ENCODE results near the gene AFF3.

The AFF3 gene

DNA sequence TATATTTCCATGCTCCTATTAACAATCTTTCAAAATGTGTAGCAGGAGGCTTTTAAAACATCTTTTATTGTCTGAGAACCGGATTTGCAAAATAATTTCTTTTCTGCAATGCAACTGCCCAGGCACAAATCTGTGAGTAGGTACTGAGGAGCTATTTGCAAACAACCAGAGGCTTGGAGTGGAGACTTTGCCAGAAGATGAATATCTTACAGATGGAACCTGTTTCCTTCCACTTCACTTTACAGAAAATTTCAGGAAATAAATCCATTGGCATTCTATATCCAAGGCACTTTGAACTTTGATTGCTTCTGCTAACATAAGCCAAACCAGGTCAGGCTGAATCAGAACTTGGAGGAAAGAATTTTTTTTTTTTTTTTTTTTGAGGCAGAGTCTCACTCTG, 415.2 kb downstream of the AFF3 start:
- no peak for DNase-seq

DNA sequence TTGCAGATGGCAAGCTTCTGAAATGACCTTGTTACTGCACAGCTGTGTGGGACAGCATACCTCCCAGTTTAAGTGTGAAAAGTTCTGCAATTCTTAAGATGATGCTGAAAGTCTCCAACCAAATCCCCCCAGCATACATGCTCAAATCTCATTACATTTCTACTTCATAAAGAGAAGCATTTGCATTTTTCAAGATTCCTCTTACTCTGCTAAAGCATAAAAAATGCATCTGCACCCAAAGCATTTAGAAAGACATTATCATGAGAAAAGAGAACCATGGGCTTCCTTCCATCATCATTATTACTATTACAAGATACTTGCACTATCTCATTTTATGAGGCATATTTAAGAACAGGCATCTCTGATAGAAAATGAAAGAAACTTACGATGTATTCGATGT, 415.7 kb downstream of the AFF3 start:
- no peak for DNase-seq

DNA sequence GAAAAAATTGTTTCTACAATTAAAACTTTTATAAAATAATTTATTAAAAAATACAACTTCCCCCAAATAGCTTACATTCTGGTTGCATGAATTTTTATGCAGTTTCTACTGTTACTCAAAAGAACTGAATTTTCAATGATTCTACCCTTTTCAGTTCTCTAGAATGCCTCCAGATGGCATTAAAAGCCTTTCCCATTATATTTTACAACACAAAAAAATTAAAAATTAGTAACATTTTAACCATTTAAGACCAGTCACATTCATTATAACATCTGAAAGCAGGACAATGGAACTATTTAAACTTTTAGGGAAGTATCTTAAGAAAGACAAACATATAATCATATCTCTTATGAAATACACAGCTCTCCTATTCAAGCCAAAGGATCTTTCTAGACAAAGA, 416.6 kb downstream of the AFF3 start:
- no peak for DNase-seq

DNA sequence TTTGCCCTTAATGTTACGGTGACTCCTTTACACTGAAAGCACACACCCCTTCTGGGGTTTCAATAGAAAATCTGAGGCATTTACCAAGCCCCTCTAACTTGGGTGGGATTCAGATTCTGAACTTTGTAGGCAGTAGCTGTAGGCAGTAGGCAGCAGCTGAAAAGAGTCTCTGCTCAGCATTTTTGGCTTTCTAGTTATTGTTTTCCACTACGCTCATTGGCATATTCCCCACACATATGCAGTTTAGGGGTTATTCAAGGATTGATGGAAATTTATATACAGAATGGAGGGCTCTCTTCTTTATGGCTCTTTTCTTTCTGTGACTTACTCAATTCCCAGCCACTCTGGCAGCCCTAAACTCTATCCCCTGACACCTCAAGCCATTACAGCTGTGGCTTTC, 419.9 kb downstream of the AFF3 start:
- no peak for DNase-seq

DNA sequence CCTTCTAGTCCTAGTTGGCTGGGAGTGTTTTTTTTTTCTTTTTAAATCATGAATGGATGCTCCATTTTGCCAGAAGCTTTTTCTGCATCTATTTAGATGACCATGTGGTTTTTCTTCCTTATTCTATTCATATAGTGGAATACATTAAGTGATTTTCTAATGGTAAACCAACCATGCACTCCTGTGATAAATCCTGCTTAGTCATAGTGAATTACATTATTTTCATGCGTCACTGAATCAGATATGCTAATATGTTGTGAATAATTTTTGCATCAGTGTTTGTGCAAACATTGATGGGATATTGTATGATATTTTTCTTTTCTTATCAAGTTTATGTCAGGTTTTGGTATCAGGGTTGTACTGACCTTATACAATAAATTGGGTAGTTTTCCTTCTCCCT, 423.3 kb downstream of the AFF3 start:
- DNase-seq, result no peak

DNA sequence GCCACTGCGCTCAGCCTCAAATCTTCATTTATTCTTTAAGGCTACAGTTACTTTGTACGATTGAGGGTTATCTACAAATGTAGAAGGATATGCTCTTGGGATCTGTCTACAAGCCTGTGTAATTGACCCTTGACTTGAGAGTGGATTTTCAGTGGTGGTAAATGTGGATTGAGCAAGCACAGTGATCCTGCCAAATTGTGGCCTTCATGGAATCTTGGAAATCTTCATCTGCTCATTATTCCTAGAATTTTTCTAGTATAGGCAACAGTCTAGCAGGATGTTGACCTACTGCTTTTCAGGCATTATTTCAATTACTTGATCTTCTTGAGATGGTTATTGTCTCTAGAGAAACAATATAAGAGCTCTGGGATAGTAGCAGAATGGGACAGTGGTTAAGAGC, 426.4 kb downstream of the AFF3 start:
- DNase-seq, result no peak

DNA sequence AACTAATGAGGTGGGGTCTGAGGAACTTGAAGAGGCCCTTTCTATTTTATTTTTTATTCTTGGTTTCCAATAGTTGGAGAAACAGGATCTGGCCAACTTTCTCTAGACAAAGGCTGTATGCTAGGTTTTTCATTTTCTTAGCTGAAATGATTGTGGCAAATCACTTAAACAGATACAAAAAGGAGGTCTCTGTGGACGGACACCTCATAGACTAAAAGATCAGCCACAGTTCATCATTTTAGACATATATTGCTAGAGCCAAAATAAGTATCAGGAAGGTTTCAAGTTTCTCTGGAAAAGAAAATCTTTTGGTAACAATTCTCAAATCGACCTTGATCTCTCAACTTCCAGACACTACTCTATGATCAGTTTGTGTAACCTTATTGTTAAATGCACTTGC, 428.0 kb downstream of the AFF3 start:
- DNase-seq, result no peak

DNA sequence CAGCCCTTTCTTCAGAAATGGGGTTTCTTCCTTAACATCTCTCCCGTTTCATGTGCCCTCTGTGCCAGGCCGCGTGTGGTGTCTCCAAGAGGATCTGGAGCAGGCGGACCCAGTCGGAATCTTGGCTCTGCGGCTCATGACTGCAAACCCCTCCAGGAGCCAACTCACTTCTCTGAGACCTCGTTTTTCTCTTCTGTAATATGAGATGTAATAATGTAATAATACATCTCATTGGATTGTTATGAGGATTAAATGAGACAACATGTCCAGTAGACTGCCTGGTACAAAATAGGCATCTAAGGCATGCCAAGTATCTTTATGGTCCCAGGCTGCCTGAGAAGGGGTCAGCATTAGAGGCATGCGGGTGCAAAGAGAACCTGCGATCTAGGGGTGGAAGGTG, 431.2 kb downstream of the AFF3 start:
- DNase-seq, result no peak

DNA sequence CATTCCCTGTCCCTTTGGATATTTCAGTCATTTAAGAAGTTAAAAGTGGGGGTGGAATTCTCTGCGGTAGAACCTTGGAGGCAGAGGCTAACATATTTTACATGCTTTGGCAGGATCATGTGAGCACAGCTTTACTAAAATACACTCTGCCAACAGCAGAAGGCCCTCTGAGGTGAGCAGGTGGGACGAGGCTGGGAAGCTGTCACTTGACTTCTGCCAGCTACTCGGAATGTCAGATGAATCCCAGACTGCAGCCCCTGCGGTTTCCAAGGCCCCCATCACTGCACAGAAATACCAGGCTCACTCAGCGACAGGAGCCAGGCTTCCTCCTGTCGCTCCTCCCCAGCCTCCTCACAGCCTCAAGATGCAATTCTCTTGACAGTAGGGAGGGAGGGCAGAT, 431.7 kb downstream of the AFF3 start:
- no peak for DNase-seq

DNA sequence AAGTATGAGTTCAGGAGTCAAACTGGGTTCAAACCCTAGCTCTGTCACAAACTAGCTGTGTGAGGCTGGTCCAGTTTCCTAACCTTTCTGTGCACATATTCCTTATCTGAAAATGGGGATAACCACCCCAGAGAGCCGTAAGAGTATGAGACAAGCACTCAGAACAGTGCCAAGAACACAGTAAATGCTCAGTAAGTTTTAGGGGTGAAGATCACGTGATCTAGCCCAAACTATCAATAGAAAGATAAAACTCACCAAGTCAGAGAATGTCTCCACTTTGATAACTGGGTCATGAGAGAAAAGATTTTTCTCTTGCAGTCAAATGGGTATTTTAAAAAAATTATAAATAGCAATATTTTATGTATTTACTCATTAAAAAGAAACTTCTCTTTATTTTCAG, 433.2 kb downstream of the AFF3 start:
- DNase-seq, result no peak

DNA sequence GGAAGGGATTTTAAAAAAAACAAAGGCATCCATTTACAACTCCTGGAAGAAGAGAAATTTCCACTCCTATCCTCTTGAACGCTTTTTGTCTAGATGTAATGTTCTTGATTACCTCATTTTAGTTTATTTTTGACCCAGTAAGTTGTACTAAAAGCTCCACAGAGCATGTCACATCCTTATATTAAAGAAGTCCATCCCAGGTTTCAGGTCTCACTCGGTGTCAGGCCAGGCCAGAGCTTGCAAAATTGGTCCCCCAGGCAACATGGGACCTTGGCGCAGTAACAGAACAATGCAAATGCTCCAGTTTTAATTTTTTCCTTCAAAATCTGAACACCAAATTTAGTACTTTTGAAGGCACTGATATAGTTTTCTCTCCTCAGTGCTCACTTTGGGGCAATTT, 434.2 kb downstream of the AFF3 start:
- no peak for DNase-seq

DNA sequence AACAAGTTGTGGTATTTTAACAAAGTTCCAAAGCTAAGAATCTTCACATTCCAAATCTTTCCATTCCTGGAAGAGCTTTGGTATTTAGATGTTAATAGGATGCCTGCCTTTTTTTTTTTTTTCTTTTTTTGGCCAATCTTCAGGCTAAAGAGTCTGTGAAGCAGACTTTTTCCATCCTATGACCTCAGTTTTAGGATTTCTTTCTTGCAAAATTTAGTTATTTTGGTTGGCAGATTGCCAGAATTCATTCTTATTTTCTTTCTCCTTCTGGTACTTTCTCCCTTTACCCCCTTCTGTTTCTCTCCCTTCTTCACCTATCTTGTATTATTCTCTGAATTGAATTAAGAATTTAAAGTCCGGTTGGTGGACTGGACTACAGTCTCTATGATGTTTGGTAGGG, 434.8 kb downstream of the AFF3 start:
- DNase-seq, result no peak

DNA sequence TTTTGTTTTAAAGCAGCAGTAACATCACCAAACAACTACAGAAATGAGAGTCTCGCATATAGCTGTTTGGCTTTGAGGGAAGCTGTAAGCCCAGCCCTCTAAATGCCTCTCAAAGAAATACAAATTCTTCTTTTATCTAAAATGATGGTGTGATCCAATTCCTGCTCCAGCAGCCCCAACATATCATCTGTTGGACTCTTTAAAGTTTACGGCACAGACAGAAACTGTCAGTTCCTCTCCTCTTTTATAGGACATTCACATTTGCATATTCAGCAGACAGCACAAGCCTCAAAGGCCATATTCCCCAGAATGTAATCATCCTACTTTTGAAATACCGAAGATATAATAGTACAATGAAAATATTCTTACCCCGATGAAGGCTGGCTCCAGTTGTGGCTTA, 435.7 kb downstream of the AFF3 start:
- DNase-seq, result no peak

DNA sequence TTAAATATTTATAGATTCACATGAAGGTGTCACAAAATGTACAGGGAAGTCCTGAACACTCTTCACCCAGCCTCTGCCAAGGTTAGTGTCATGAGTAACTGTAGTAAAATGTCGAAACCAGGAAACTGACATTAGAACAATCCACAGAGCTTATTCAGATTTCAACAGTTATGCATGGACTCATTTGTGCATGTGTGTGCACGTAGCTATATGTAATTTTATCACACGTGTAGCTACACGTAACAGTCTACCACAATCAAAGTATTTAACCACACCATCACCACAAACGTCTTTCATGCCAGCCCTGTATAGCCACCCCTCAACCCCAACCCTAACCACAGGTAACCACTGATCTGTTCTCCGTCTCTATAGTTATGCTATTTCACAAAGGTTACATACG, 440.9 kb downstream of the AFF3 start:
- no peak for DNase-seq

DNA sequence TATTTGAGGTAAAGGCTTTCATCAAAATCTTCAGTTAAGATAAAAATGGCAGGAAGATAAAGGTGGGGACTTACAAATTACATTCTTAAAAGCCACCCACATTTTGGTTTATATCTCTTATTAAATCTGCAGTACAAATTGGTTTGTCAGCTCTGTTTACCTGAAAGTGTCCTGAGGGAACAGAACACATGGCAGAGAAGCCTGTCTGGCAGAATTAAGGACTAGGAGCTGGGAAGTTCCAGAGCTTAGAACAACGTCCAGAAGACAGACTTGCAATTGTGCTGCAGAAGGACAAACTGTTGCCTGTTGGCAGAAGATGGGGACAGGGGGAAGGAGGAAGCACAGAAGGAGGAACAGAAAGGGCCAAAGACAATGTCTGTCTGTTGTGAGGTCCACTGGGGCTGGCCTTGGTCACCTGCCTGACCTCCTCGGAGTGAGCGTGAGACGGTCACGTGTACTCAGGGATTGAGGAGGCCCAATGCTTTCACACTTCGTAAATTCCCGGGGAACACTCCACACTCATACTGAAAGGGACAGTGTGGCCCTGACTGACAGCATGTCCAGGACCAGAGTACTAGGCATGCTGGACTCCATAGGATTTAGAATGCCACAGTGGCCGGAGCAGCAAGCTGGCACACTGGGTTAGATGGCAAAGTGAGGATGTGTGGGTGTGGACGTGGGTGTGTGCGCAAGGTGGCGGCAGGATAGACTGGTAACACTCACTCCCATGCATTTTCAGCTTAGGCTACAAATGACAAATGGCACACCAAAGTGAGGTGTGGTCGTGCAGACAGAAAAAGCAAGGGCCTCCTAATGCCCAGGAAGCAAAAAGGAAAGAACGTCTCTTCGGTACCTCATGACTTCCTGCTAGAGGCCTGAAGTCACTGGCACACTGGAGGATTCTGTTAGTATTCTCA, 441.6 kb downstream of the AFF3 start:
- DNase-seq, result no peak

DNA sequence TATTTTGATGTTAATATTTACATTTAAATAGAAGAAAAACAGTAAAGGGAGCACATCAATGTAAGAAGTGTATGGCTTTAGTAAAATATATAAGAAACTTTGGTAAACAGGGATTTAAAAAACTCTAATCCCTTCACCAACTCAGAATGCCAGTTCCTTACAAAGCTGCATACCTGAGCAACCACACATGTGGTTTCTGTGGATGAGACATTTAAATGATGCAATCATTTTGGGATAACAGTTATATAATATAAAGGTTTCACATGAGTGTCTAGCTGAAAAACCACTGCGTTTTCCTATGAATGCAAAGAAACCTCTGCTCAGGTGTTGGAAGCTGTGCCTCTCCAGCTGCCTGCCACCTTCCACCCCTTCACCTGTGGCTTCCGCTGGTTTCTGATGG, 443.5 kb downstream of the AFF3 start:
- DNase-seq, result no peak

DNA sequence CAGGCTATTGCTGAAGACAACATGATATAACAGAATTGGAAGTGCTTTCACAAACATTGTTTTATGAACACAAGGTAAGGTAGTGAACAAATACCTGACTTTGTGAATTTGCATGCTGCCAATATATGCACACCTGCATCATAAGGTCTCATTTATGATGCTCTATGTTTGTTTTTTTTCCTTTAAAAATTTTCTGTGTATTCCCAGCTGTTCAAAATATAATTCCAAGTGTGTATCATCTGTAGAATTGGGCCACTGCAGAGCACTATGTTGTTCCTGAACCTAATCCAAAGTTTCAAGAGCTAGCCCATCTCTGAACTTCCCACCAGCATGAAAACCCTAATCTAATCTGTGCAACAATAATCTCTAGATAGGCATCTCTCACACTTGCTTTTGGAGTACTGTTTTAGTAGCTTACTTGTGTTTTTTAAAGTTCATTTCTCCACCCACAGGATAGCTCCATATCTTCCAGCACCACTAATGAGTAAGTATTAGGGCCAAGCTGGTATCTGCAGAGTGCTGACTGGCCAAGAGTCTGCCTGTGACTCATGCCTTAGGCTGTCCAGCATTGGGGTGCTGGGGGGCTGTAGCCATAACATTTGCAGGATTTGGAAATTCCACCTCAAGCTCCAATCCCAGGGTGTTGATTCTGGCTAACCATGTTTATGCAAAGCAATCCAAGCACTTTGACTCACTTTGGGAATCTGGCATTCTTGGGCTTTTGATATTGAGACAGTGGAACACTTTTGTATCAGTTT, 444.4 kb downstream of the AFF3 start:
- DNase-seq, result no peak

DNA sequence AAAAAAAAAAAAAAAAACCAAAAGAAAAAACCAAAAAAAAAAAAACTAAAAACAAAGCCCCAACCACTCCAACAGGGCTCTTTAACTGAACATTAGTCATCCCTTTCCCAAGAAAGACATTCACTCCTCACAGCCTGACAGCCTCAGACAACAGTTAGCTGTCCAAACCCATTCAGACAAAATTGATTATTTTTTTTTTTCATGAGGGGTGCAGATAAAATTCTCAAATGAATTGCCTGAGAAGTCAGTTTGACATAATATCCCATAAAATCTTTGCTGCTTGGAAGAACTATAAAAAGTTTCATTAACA, 446.5 kb downstream of the AFF3 start:
- no peak for DNase-seq

DNA sequence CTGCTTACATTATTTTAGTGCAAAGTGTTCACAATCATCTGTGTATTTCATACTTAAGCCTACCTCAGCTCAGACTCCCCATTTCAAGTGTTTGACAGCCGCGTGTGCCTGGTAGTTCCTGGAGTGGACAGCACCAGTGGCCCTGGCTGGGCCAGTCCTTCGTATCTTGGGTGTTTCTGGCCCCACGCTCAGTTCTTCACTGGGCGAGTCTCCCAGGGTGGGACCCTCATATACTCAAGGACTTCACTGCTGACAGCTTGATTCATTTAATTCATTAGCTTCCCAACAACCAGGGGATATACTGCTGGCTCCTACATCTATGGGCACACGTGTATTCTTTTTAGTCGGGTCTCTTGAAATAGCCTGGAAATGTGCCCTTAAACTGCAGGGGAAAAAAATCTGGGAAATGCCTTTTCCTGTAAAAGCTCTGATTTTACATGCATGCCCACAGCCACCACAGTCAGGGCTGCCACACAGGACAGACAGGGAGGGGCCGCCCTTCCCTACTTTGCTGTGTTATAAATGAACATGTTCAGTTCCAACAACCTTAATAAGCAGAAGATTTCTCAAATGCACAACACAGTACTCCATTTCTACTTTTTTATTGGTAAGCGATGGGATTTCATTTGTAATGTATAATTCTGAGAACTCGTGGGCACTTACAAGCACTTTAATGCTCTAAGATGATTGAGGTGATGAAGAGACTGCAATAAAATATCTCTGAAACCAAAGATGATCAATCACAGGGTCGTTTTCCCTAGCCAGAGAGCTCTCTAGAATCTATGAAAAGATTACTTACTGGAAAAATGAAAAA, 447.1 kb downstream of the AFF3 start:
- no peak for DNase-seq

DNA sequence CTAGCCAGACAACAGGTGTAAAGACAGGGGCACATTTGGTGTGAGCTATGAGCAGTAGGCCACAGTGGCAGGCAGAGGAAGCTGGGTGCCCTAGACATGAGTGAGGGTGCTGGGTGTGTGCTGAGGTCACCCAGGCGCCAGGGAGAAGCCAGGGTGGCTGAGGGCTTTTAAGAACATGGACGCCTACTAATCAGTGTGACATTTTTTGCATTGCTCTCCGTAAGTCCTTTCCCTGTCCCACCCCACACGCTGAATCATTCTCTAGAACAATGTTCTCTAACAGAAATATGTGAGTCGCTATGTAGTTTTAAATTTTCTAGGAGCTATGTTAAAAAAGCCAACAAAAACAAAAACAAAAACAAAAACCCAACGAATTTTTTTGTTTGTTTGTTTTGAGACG, 448.1 kb downstream of the AFF3 start:
- no peak for DNase-seq

DNA sequence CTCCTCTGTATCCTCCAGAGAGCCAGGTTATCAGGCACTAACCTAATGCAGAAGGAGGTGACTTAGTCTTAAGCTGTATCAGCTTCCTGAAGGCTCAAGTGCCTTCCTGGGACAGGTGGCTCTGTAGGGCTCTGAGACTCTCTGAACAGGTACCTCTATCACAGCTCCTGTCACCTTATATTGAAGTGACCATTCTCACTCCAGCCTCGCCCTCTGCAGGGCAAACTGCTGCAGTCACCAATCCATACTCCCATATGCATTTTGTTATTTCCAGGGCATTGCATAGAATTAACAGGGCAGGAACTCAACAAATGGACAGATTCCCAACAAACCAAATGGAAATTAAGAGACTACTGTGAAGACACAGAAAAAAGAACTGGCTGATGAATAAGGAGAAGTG, 449.6 kb downstream of the AFF3 start:
- no peak for DNase-seq

DNA sequence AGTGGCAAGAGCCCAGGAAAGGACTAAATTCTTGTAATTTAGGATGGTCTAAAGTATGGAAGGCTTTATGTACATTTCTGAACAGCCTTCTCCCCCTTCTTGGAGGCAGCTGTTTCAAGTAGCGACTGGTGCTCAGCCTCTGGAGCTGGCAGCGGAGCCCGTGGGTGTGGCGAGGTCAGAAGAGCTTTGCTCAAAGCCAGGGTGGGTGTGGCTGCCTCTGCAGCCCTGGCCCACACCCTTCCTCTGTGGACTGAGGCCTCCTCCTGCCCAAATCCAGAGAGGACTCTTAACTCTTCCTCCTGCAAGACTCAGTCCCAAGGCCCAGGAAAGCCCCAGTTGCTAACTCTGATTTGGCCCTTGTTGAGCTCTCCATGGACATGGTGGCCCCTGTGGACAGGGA, 450.5 kb downstream of the AFF3 start:
- DNase-seq, result no peak

DNA sequence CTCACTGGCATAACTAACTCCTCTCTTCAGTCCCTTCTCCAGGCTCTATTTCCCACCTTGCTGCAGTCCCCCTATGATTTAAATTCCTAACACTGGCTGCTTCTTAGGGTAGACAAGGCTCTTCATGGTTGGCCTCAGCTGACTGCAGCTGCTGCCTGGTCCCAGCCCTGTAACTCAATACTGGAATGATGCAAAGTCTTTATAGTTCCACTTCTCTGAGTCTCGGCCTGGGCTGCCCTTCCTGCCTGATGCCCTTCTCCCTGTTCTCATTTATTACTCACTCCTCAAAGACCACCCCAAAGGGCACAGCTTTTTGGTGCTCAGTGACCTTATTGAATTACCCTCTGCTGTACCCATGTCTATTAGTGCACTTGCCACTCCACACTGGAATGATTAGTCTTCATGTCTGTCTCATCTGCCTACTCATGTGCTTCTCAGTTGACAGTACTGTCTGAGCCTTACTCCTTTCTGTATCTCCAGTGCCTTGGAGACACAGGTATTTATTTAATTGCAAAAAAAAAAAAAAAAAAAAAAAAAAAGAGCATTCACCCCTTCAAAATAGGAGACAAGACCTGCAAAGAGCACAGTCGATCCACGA, 453.1 kb downstream of the AFF3 start:
- DNase-seq, result no peak

All from CD4-positive, alpha-beta T cell treated with Interleukin-1 beta for 1 hour (primary cell).